GM12878 (cell line): ENCODE results near the gene COG4. TPM values are rescaled to one million over a fixed set of nuclear protein-coding genes. Genes with fewer than 3 reads are reported as not detected.

Experiments
- ATAC-seq: fragments of 200-7000 bp; cut with Tn5 transposase; 3 replicates; pipeline ENCODE4 v1.9.1; 2020; ENCODE audit warnings: mild to moderate bottlenecking, moderate library complexity
- BruUV-seq: library from RNA; stranded (reverse); fragments of 400-500 nt; replicated peaks from 2 replicates; lab custom pipeline; 2021; lab: Mats Ljungman, UMichigan
- CTCF ChIA-PET: fragments of 300-600 bp; sonication (Branson Sonifier 250); formaldehyde crosslinking; extraction: SDS; loops from one replicate; lab custom pipeline; 2021; ENCODE audit warnings: inconsistent platforms; lab: Yijun Ruan, JAX
- POLR2A ChIA-PET: fragments of 350-600 bp; formaldehyde crosslinking; extraction: SDS; loops from one replicate; lab custom pipeline; 2021; ENCODE audit warnings: inconsistent platforms; lab: Charles Lee
- RAD21 ChIA-PET: fragments of 300-600 bp; sonication (Branson Sonifier 250); formaldehyde crosslinking; loops from one replicate; lab custom pipeline; 2023; ENCODE audit warnings: antibody characterized with exemption; ENCODE audit not compliant: unreplicated experiment; lab: Charles Lee
- SMC1A ChIA-PET: fragments of 300-600 bp; sonication (Branson Sonifier 250); formaldehyde crosslinking; loops from one replicate; lab custom pipeline; 2023; ENCODE audit not compliant: unreplicated experiment, uncharacterized antibody; lab: Charles Lee
- DNase-seq: peaks from one replicate; pipeline ENCODE4 v3.0.0-alpha.2; 2011; ENCODE audit warnings: low read depth, low spot score
- FAIRE-seq: peaks from 3 replicates; lab custom pipeline; 2011; peaks lifted over from hg19 to GRCh38; lab: Jason Lieb, UNC
- H2AFZ ChIP-seq: 2 replicates; pipeline ENCODE4 v1.6.0; 2011; ENCODE audit warnings: low read depth, low read length, control low read depth; ENCODE audit not compliant: control insufficient read depth
- H3K27ac ChIP-seq: 2 replicates; pipeline ENCODE4 v1.5.1; 2011; ENCODE audit warnings: control low read depth; ENCODE audit not compliant: control insufficient read depth, insufficient read depth
- H3K27me3 ChIP-seq, 2 experiments: replicated peaks in 1 of 2; 2 replicates each; pipeline versions ENCODE4 v1.6.0 to v1.6.1; 2011; ENCODE audit warnings: low read length in 1 of 2; ENCODE audit not compliant: control insufficient read depth in 2 of 2, insufficient read depth in 2 of 2
- H3K36me3 ChIP-seq, 2 experiments: 2 replicates each; pipeline ENCODE4 v1.5.1; 2011; ENCODE audit warnings: low read length in 1 of 2; ENCODE audit not compliant: control insufficient read depth in 2 of 2, insufficient read depth in 2 of 2
- H3K4me1 ChIP-seq: 2 replicates; pipeline ENCODE4 v1.6.1; 2011; ENCODE audit warnings: mild to moderate bottlenecking, low read length, moderate library complexity, mixed read lengths; ENCODE audit not compliant: control insufficient read depth, insufficient read depth
- H3K4me2 ChIP-seq: 2 replicates; pipeline ENCODE4 v1.6.0; 2011; ENCODE audit warnings: control low read depth; ENCODE audit not compliant: control insufficient read depth, insufficient read depth
- H3K4me3 ChIP-seq: fragments of 200-600 bp; sonication (generic); 2 replicates; pipeline ENCODE4 v1.5.1; 2016
- H3K79me2 ChIP-seq: 2 replicates; pipeline ENCODE4 v1.6.0; 2011; ENCODE audit warnings: low read length; ENCODE audit not compliant: control insufficient read depth, insufficient read depth
- H3K9ac ChIP-seq: 2 replicates; pipeline ENCODE4 v1.8.0; 2011; ENCODE audit warnings: low read length, control low read depth, mixed read lengths; ENCODE audit not compliant: control insufficient read depth, insufficient read depth
- H3K9me3 ChIP-seq: replicated peaks from 3 replicates; pipeline ENCODE4 v1.5.1; 2011; ENCODE audit warnings: mild to moderate bottlenecking, low read length; ENCODE audit not compliant: control insufficient read depth, insufficient read depth
- H4K20me1 ChIP-seq: 2 replicates; pipeline ENCODE4 v1.6.0; 2011; ENCODE audit not compliant: control insufficient read depth, insufficient read depth
- CHD2 ChIP-seq: IDR thresholded peaks from 2 replicates; pipeline ENCODE4 v1.6.1; 2011; ENCODE audit warnings: low read depth, low read length, improper control_type of control experiment, borderline replicate concordance
- CREB1 ChIP-seq: IDR thresholded peaks from 2 replicates; pipeline ENCODE4 v1.6.1; 2012; ENCODE audit warnings: low read depth, mild to moderate bottlenecking, inconsistent platforms
- E2F8 ChIP-seq: fragments of 450-650 bp; IDR thresholded peaks from 2 replicates; pipeline ENCODE4 v1.6.1; 2018; ENCODE audit warnings: mild to moderate bottlenecking, low read depth, moderate library complexity; ENCODE audit not compliant: partially characterized antibody
- EZH2 ChIP-seq: IDR thresholded peaks from 2 replicates; pipeline ENCODE4 v1.6.1; 2012; ENCODE audit warnings: low read depth, mild to moderate bottlenecking, control low read depth, inconsistent platforms, low read length, borderline replicate concordance; ENCODE audit not compliant: control insufficient read depth
- IKZF1 ChIP-seq: fragments of 450-650 bp; conservative IDR thresholded peaks from 2 replicates; pipeline ENCODE4 v1.6.1; 2017; ENCODE audit warnings: antibody characterized with exemption, mild to moderate bottlenecking
- KAT2A ChIP-seq: conservative IDR thresholded peaks from 2 replicates; pipeline ENCODE4 v1.6.1; 2011; ENCODE audit warnings: low read depth, low read length; ENCODE audit not compliant: control insufficient read depth
- MEF2B ChIP-seq: fragments of 450-650 bp; IDR thresholded peaks from 2 replicates; pipeline ENCODE4 v1.6.1; 2018; ENCODE audit warnings: mild to moderate bottlenecking, moderate library complexity; ENCODE audit not compliant: partially characterized antibody, poor library complexity, severe bottlenecking
- MTA3 ChIP-seq: IDR thresholded peaks from 2 replicates; pipeline ENCODE4 v1.6.1; 2012; ENCODE audit warnings: low read length, inconsistent platforms, borderline replicate concordance
- MXI1 ChIP-seq: fragments of 150-350 bp; IDR thresholded peaks from 2 replicates; pipeline ENCODE4 v1.6.1; 2011; ENCODE audit warnings: low read depth, mild to moderate bottlenecking, inconsistent platforms, low read length, improper control_type of control experiment
- RFX5 ChIP-seq: IDR thresholded peaks from 2 replicates; pipeline ENCODE4 v1.6.1; 2011; ENCODE audit warnings: low read depth, low read length, improper control_type of control experiment
- SMAD1 ChIP-seq: fragments of 450-650 bp; IDR thresholded peaks from 2 replicates; pipeline ENCODE4 v1.6.1; 2018; ENCODE audit warnings: mild to moderate bottlenecking, low read depth; ENCODE audit not compliant: partially characterized antibody
- ZNF207 ChIP-seq: fragments of 450-650 bp; IDR thresholded peaks from 2 replicates; pipeline ENCODE4 v1.6.1; 2014; ENCODE audit warnings: antibody characterized with exemption, mild to moderate bottlenecking, borderline replicate concordance
- ZNF622 ChIP-seq: fragments of 450-650 bp; IDR thresholded peaks from 2 replicates; pipeline ENCODE4 v1.6.1; 2017; ENCODE audit warnings: mild to moderate bottlenecking, inconsistent platforms
- WGBS: methylation state at CpG from one replicate; pipeline ENCODE4 v1.1.6; 2016; ENCODE audit warnings: low lambda C conversion rate; ENCODE audit not compliant: insufficient replicate concordance, insufficient coverage; ENCODE audit errors: missing lambda C conversion rate; 5-methylcytosine and 5-hydroxymethylcytosine counted together
- in situ Hi-C: fragments of 300-500 bp; cut with MboI; formaldehyde crosslinking; loops from 9 replicates; pipeline ENCODE4 v1.14.3; 2018; ENCODE audit warnings: mixed read lengths
- intact Hi-C: fragments of 100-400 bp; cut with micrococcal nuclease; formaldehyde crosslinking; loops from one replicate; pipeline ENCODE4 v1.14.2; 2022; ENCODE audit not compliant: unreplicated experiment
- polyA plus RNA-seq, 11 experiments: library from polyadenylated mRNA; depleted of rRNA in 4 of 11; unstranded in 6 of 11; stranded (reverse) in 5 of 11; fragments of >200 nt; fragmentation: Nextera tagmentation in 4 of 11; fragmentation: Illumina TruSeq in 1 of 11; extraction: Ambion mirVana in 4 of 11; extraction: Trizol in 1 of 11; gene quantifications; 1 replicate in 1 of 11; 2 replicates in 10 of 11; pipeline versions ENCODE4 v1.2.1 to v1.2.3, GENCODE V29; 2011 to 2016; ENCODE audit warnings: inconsistent platforms in 2 of 11, missing spikeins in 2 of 11, low read depth in 1 of 11
- total RNA-seq, 4 experiments: library from RNA; depleted of rRNA in 3 of 4; stranded (reverse); fragments of >200 nt in 3 of 4; fragmentation: Illumina TruSeq in 1 of 4; extraction: Trizol in 1 of 4; gene quantifications; 2 replicates each; pipeline versions ENCODE4 v1.2.1 to v1.2.3, GENCODE V29; 2013 to 2021
- TF ChIP-seq, protein P1 (sequence below): IDR thresholded peaks from 2 replicates; pipeline ENCODE4 v1.6.1; 2011; ENCODE audit warnings: low read depth, low read length, improper control_type of control experiment, borderline replicate concordance
- TF ChIP-seq, protein P2 (sequence below): fragments of 450-650 bp; IDR thresholded peaks from 2 replicates; pipeline ENCODE4 v1.6.1; 2017; ENCODE audit warnings: low read depth, mild to moderate bottlenecking, moderate library complexity

Gene COG4
- total and polyA plus RNA-seq, 10 of the 15 experiments (the other 5 are each of a cell fraction or from before 2014, with no cell fraction given): 7.0 to 57.7 (median 33.0) TPM

DNA sequence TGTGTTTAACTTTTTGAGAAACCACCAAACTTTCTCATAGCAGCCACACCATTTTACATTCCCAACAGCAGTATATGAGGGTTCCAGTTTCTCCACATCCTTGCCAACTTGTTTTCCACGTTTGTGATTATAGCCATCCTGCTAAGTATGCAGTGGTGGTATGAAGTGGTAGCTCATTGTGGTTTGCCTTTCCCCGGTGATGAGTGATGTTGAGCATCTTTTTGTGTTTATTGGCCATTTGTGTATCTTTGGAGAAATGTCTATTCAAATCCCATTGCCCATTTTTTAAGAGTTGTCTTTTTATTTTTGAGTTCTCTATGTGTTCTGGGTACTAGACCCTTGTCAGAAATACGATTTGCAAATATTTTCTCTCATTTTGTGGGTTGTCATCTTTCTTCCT is 17.6 kb upstream of the COG4 start:
- RAD21 ChIA-PET: no interaction called here

More for the DNA sequence above, 17.6 kb upstream of the COG4 start:
- H3K4me3 ChIP-seq: no peak overlapping the region
- CTCF ChIA-PET: interaction anchor here (0.6 to 0.9 kb wide), 2 partner anchors 109 to 154 kb away, joined by 3 read pairs; no protein-coding TSS in a partner anchor
- FAIRE-seq (no peak), DNase-seq (no peak), ATAC-seq (no peak)
- H3K9me3 ChIP-seq: no peaks in the 10 kb centered on the region
- in situ Hi-C loops (no loop called here), intact Hi-C loops (no loop called here)
- H4K20me1 ChIP-seq: peaks cover 8% of the 10 kb centered on the region
- no TSS peak for BruUV-seq
- H3K36me3 ChIP-seq: peaks cover 20 to 55% of the 10 kb centered on the region in 2 experiments
- H2AFZ ChIP-seq: no peak overlapping the region
- H3K27me3 ChIP-seq: no peaks in the 10 kb centered on the region
- no peak overlapping the region for H3K9ac ChIP-seq
- peaks cover 11% of the 10 kb centered on the region for H3K79me2 ChIP-seq
- SMC1A ChIA-PET: interaction anchor here (0.7 to 2.5 kb wide), 4 partner anchors 10 to 16 kb away, joined by 3 to 10 read pairs (median 4); no protein-coding TSS in a partner anchor
- no peak overlapping the region for H3K27ac ChIP-seq
- TF ChIP-seq CREB1 (peak; percentile 44; the same call in 1 of the 2 replicates), ZNF207 (no peak), MXI1 (no peak), MEF2B (no peak), SMAD1 (no peak), IKZF1 (no peak), RFX5 (peak; percentile 73), EZH2 (no peak), MTA3 (no peak), E2F8 (no peak), CHD2 (no peak), KAT2A (no peak), ZNF622 (no peak)
- TF ChIP-seq, protein P1, sequence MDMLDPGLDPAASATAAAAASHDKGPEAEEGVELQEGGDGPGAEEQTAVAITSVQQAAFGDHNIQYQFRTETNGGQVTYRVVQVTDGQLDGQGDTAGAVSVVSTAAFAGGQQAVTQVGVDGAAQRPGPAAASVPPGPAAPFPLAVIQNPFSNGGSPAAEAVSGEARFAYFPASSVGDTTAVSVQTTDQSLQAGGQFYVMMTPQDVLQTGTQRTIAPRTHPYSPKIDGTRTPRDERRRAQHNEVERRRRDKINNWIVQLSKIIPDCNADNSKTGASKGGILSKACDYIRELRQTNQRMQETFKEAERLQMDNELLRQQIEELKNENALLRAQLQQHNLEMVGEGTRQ: no peak
- TF ChIP-seq, protein P2, sequence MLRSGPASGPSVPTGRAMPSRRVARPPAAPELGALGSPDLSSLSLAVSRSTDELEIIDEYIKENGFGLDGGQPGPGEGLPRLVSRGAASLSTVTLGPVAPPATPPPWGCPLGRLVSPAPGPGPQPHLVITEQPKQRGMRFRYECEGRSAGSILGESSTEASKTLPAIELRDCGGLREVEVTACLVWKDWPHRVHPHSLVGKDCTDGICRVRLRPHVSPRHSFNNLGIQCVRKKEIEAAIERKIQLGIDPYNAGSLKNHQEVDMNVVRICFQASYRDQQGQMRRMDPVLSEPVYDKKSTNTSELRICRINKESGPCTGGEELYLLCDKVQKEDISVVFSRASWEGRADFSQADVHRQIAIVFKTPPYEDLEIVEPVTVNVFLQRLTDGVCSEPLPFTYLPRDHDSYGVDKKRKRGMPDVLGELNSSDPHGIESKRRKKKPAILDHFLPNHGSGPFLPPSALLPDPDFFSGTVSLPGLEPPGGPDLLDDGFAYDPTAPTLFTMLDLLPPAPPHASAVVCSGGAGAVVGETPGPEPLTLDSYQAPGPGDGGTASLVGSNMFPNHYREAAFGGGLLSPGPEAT: no peak
- 31% methylated on average over 3 of the region's 3 CpGs for WGBS
- H3K4me1 ChIP-seq: no peaks in the 10 kb centered on the region
- no peak overlapping the region for H3K4me2 ChIP-seq
- POLR2A ChIA-PET: interaction anchor here (0.5 to 1.5 kb wide), 3 partner anchors 9 to 40 kb away, joined by 3 to 4 read pairs (median 3); no protein-coding TSS in a partner anchor
